ENCODE results near the gene EIF4G1.

Gene EIF4G1

GRCh38 chr3:184372911-184373310 lies 58.5 kb downstream of the EIF4G1 start:
- no peak overlapping the region for H2BK12ac ChIP-seq (ENCODE audit: low read length in 2 of 2)
- no peak overlapping the region for H3K4me2 ChIP-seq (ENCODE audit: low read length, poor library complexity, severe bottlenecking)
- no peak overlapping the region for H3K27ac ChIP-seq (ENCODE audit: low read length, poor library complexity, severe bottlenecking)
- peaks cover 9 to 32% of the 10 kb centered on the region in 2 experiments for H3K27me3 ChIP-seq (ENCODE audit: control insufficient read depth in 1 of 2, insufficient read depth in 1 of 2, low read length in 2 of 2)
- DNase-seq = no peak
- H3K9me3 ChIP-seq (ENCODE audit: control insufficient read depth, low read length) = no peaks in the 10 kb centered on the region
- no peak overlapping the region for H3K14ac ChIP-seq (ENCODE audit: low read length in 2 of 2)
- no peak overlapping the region for H3K4ac ChIP-seq (ENCODE audit: low read depth in 1 of 2, low read length in 2 of 2)
- no peak overlapping the region for H3K23ac ChIP-seq (ENCODE audit: low read length in 2 of 2)
- H2AFZ ChIP-seq (ENCODE audit: low read depth, low read length) = no peak overlapping the region
- H3K4me3 ChIP-seq (ENCODE audit: insufficient read depth in 1 of 2, low read depth in 1 of 2, low read length in 2 of 2) = no peak overlapping the region
- no peak overlapping the region for H4K91ac ChIP-seq (ENCODE audit: low read length)
- peaks cover 10% of the 10 kb centered on the region for H3K4me1 ChIP-seq (ENCODE audit: control insufficient read depth, insufficient read depth, low read depth, low read length)
- H3K9ac ChIP-seq (ENCODE audit: low read length) = no peak overlapping the region
- H2BK5ac ChIP-seq (ENCODE audit: low read depth, low read length, poor library complexity, severe bottlenecking) = no peak overlapping the region
- H2AK5ac ChIP-seq (ENCODE audit: low read length, severe bottlenecking) = no peak overlapping the region
- H3K36me3 ChIP-seq (ENCODE audit: control insufficient read depth in 1 of 2, insufficient read depth in 2 of 2, low read depth in 1 of 2, low read length in 2 of 2) = peaks cover 10 to 14% of the 10 kb centered on the region in 2 experiments
- 88% methylated on average over 5 of the region's 5 CpGs for WGBS
- peaks cover 5% of the 10 kb centered on the region for H3K79me1 ChIP-seq (replicated peaks; ENCODE audit: low read length, poor library complexity, severe bottlenecking)
- no peak overlapping the region for H3K18ac ChIP-seq (ENCODE audit: low read depth in 1 of 2, low read length in 2 of 2)
- H2BK120ac ChIP-seq (ENCODE audit: low read depth, low read length) = no peak overlapping the region
- H4K8ac ChIP-seq (ENCODE audit: low read length) = no peak overlapping the region
- no peak overlapping the region for H2BK15ac ChIP-seq (ENCODE audit: low read depth, poor library complexity, severe bottlenecking)

- H3K4me1 ChIP-seq (ENCODE audit: control insufficient read depth, insufficient read depth, low read depth, low read length) = peaks cover 7% of the 10 kb centered on the region
- no peak overlapping the region for H3K4me2 ChIP-seq (ENCODE audit: low read length, poor library complexity, severe bottlenecking)
- no peak overlapping the region for H3K18ac ChIP-seq (ENCODE audit: low read depth in 1 of 2, low read length in 2 of 2)
- H2BK5ac ChIP-seq (ENCODE audit: low read depth, low read length, poor library complexity, severe bottlenecking) = no peak overlapping the region
- no peak overlapping the region for H3K23ac ChIP-seq (ENCODE audit: low read length in 2 of 2)
- H3K4me3 ChIP-seq (ENCODE audit: insufficient read depth in 1 of 2, low read depth in 1 of 2, low read length in 2 of 2) = no peak overlapping the region
- H4K91ac ChIP-seq (ENCODE audit: low read length) = no peak overlapping the region
- H3K27ac ChIP-seq (ENCODE audit: low read length, poor library complexity, severe bottlenecking) = no peak overlapping the region
- no peak overlapping the region for H2AK5ac ChIP-seq (ENCODE audit: low read length, severe bottlenecking)
- peaks cover 2% of the 10 kb centered on the region for H3K79me1 ChIP-seq (replicated peaks; ENCODE audit: low read length, poor library complexity, severe bottlenecking)
- no peak overlapping the region for H2BK12ac ChIP-seq (ENCODE audit: low read length in 2 of 2)
- H3K4ac ChIP-seq (ENCODE audit: low read depth in 1 of 2, low read length in 2 of 2) = no peak overlapping the region
- H2BK120ac ChIP-seq (ENCODE audit: low read depth, low read length) = no peak overlapping the region
- no peak for DNase-seq
- H3K14ac ChIP-seq (ENCODE audit: low read length in 2 of 2) = no peak overlapping the region
- H3K9ac ChIP-seq (ENCODE audit: low read length) = no peak overlapping the region
- peaks cover 12 to 37% of the 10 kb centered on the region in 2 experiments for H3K27me3 ChIP-seq (ENCODE audit: control insufficient read depth in 1 of 2, insufficient read depth in 1 of 2, low read length in 2 of 2)
- no peak overlapping the region for H4K8ac ChIP-seq (ENCODE audit: low read length)
- H2BK15ac ChIP-seq (ENCODE audit: low read depth, poor library complexity, severe bottlenecking) = no peak overlapping the region
- no peaks in the 10 kb centered on the region for H3K9me3 ChIP-seq (ENCODE audit: control insufficient read depth, low read length)
- no peak overlapping the region for H2AFZ ChIP-seq (ENCODE audit: low read depth, low read length)
- WGBS = 80% methylated on average over 6 of the region's 6 CpGs
- H3K36me3 ChIP-seq (ENCODE audit: control insufficient read depth in 1 of 2, insufficient read depth in 2 of 2, low read depth in 1 of 2, low read length in 2 of 2) = peaks cover 6 to 9% of the 10 kb centered on the region in 2 experiments
Observed at GRCh38 chr3:184373422-184373821, 59.0 kb downstream of the EIF4G1 start.

GRCh38 chr3:184375747-184376461 lies 61.5 kb downstream of the EIF4G1 start:
- H2BK12ac ChIP-seq (ENCODE audit: low read length in 2 of 2) = no peak overlapping the region
- WGBS = 79% methylated on average over 12 of the region's 12 CpGs
- H3K79me1 ChIP-seq (replicated peaks; ENCODE audit: low read length, poor library complexity, severe bottlenecking) = no peaks in the 10 kb centered on the region
- no peak overlapping the region for H3K23ac ChIP-seq (ENCODE audit: low read length in 2 of 2)
- no peak overlapping the region for H4K8ac ChIP-seq (ENCODE audit: low read length)
- H3K4me1 ChIP-seq (ENCODE audit: control insufficient read depth, insufficient read depth, low read depth, low read length) = peaks cover 16% of the 10 kb centered on the region
- no peak overlapping the region for H2BK15ac ChIP-seq (ENCODE audit: low read depth, poor library complexity, severe bottlenecking)
- DNase-seq = no peak
- H2BK120ac ChIP-seq (ENCODE audit: low read depth, low read length) = no peak overlapping the region
- H3K4ac ChIP-seq (ENCODE audit: low read depth in 1 of 2, low read length in 2 of 2) = no peak overlapping the region
- no peaks in the 10 kb centered on the region for H3K9me3 ChIP-seq (ENCODE audit: control insufficient read depth, low read length)
- H3K36me3 ChIP-seq (ENCODE audit: control insufficient read depth in 1 of 2, insufficient read depth in 2 of 2, low read depth in 1 of 2, low read length in 2 of 2) = no peaks in the 10 kb centered on the region
- H2AK5ac ChIP-seq (ENCODE audit: low read length, severe bottlenecking) = no peak overlapping the region
- H3K4me3 ChIP-seq (ENCODE audit: insufficient read depth in 1 of 2, low read depth in 1 of 2, low read length in 2 of 2) = no peak overlapping the region
- H3K27ac ChIP-seq (ENCODE audit: low read length, poor library complexity, severe bottlenecking) = no peak overlapping the region
- peaks cover 23 to 52% of the 10 kb centered on the region in 2 experiments for H3K27me3 ChIP-seq (ENCODE audit: control insufficient read depth in 1 of 2, insufficient read depth in 1 of 2, low read length in 2 of 2)
- no peak overlapping the region for H4K91ac ChIP-seq (ENCODE audit: low read length)
- H3K9ac ChIP-seq (ENCODE audit: low read length) = no peak overlapping the region
- no peak overlapping the region for H2AFZ ChIP-seq (ENCODE audit: low read depth, low read length)
- H2BK5ac ChIP-seq (ENCODE audit: low read depth, low read length, poor library complexity, severe bottlenecking) = no peak overlapping the region
- H3K14ac ChIP-seq (ENCODE audit: low read length in 2 of 2) = no peak overlapping the region
- H3K18ac ChIP-seq (ENCODE audit: low read depth in 1 of 2, low read length in 2 of 2) = no peak overlapping the region
- H3K4me2 ChIP-seq (ENCODE audit: low read length, poor library complexity, severe bottlenecking) = no peak overlapping the region

GRCh38 chr3:184377374-184377773 lies 63.0 kb downstream of the EIF4G1 start:
- Histone ChIP-seq H3K36me3 (ENCODE audit: control insufficient read depth in 1 of 2, insufficient read depth in 2 of 2, low read depth in 1 of 2, low read length in 2 of 2) (no peaks in the 10 kb centered on the region), H3K9me3 (ENCODE audit: control insufficient read depth, low read length) (no peaks in the 10 kb centered on the region), H3K27me3 (ENCODE audit: control insufficient read depth in 1 of 2, insufficient read depth in 1 of 2, low read length in 2 of 2) (peaks cover 38 to 67% of the 10 kb centered on the region in 2 experiments), H3K79me1 (replicated peaks; ENCODE audit: low read length, poor library complexity, severe bottlenecking) (no peaks in the 10 kb centered on the region), H4K91ac (ENCODE audit: low read length) (no peak overlapping the region), H2AFZ (ENCODE audit: low read depth, low read length) (no peak overlapping the region), H3K4ac (ENCODE audit: low read depth in 1 of 2, low read length in 2 of 2) (no peak overlapping the region), H2BK120ac (ENCODE audit: low read depth, low read length) (no peak overlapping the region), H3K18ac (ENCODE audit: low read depth in 1 of 2, low read length in 2 of 2) (no peak overlapping the region), H2BK12ac (ENCODE audit: low read length in 2 of 2) (no peak overlapping the region), H3K23ac (ENCODE audit: low read length in 2 of 2) (no peak overlapping the region), H2BK5ac (ENCODE audit: low read depth, low read length, poor library complexity, severe bottlenecking) (no peak overlapping the region), H3K9ac (ENCODE audit: low read length) (no peak overlapping the region), H2AK5ac (ENCODE audit: low read length, severe bottlenecking) (no peak overlapping the region), H4K8ac (ENCODE audit: low read length) (no peak overlapping the region), H3K27ac (ENCODE audit: low read length, poor library complexity, severe bottlenecking) (no peak overlapping the region), H3K4me3 (ENCODE audit: insufficient read depth in 1 of 2, low read depth in 1 of 2, low read length in 2 of 2) (no peak overlapping the region), H3K4me1 (ENCODE audit: control insufficient read depth, insufficient read depth, low read depth, low read length) (peaks cover 21% of the 10 kb centered on the region), H3K14ac (ENCODE audit: low read length in 2 of 2) (no peak overlapping the region), H2BK15ac (ENCODE audit: low read depth, poor library complexity, severe bottlenecking) (no peak overlapping the region), H3K4me2 (ENCODE audit: low read length, poor library complexity, severe bottlenecking) (no peak overlapping the region)
- WGBS = 84% methylated on average over 5 of the region's 5 CpGs
- DNase-seq = no peak

Measured in mesenchymal stem cell (in vitro differentiated cells and primary cell).